ENCODE data around the gene HAS3.

HAS3 gene

GRCh38 chr16:69069504-69069903 lies 35.9 kb upstream of the HAS3 start:
- no peak for TF ChIP-seq CTCF (IDR thresholded peaks at IDR 0.05; ENCODE audit: extremely low read depth, missing control alignments)
- DNase-seq (ENCODE audit: low spot score): no peak

- no peak for DNase-seq (ENCODE audit: low spot score)
- TF ChIP-seq CTCF (IDR thresholded peaks at IDR 0.05; ENCODE audit: extremely low read depth, missing control alignments): no peak
These were observed 34.4 kb upstream of the HAS3 start for GRCh38 chr16:69071036-69071435.

- DNase-seq (ENCODE audit: low spot score): no peak
These were observed 32.8 kb upstream of the HAS3 start for GRCh38 chr16:69072640-69072974.

GRCh38 chr16:69073181-69073702 lies 32.2 kb upstream of the HAS3 start:
- no peak for DNase-seq (ENCODE audit: low spot score)
- TF ChIP-seq CTCF (IDR thresholded peaks at IDR 0.05; ENCODE audit: extremely low read depth, missing control alignments): no peak

More at GRCh38 chr16:69072640-69072974, 32.8 kb upstream of the HAS3 start:
- TF ChIP-seq CTCF (IDR thresholded peaks at IDR 0.05; ENCODE audit: extremely low read depth, missing control alignments): no peak

GRCh38 chr16:69077251-69077650 lies 28.2 kb upstream of the HAS3 start:
- DNase-seq (ENCODE audit: low spot score): no peak
- no peak for TF ChIP-seq CTCF (IDR thresholded peaks at IDR 0.05; ENCODE audit: extremely low read depth, missing control alignments)

- no peak for TF ChIP-seq CTCF (IDR thresholded peaks at IDR 0.05; ENCODE audit: extremely low read depth, missing control alignments)
- no peak for DNase-seq (ENCODE audit: low spot score)
These were observed 27.4 kb upstream of the HAS3 start for GRCh38 chr16:69078073-69078472.

GRCh38 chr16:69079697-69080096 lies 25.8 kb upstream of the HAS3 start:
- no peak for TF ChIP-seq CTCF (IDR thresholded peaks at IDR 0.05; ENCODE audit: extremely low read depth, missing control alignments)
- DNase-seq (ENCODE audit: low spot score): no peak

All from GM20000 (cell line).